ENCODE measurements around the gene CCL28.

Gene CCL28

DNA sequence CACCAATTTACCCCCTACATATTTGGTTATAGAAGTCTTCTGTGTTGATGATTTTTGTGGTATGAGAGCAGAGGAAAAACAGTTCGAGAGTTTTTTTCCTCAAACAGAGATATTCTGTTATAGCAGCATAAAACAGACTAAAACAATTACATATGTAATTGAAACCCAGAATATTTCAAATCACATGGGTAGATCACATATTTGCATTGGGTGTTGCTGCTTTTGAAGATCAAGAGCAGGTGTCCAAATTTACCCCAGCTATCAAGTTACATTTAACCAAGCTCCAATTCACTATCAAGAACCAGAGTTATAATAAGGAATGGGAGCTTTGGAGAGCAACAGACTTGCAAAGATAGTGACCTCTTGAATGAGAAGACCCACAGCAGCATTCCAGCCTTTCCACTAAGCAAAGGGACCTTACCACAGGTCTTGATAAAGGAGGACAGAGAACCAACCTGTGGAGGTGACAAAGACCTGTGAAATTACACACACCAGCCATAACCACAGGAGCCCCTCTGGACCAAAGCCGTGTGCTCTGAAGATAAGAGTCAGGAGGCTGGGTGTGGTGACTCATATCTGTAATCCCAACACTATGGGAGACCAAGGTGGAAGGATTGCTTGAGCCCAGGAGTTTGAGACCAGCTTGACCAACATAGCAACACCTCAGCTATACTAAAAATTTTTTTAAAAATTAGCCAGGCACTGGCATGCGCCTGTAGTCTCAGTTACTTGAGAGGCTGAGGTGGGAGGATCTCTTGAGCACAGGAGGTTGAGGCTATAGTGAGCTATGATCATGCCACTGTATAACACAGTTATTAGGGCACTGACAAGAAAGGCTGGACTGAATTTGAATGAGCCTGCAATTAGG, 4.0 kb upstream of the CCL28 start:
- no peak overlapping the region for H3K4me3 ChIP-seq (ENCODE audit: low read depth, low read length)
- DNase-seq (ENCODE audit: low read depth) = no peak
- TF ChIP-seq MAX (IDR thresholded peaks at IDR 0.05; ENCODE audit: low read depth, low read length) (no peak), POLR2A (IDR thresholded peaks at IDR 0.05; ENCODE audit: extremely low read depth, insufficient read length) (no peak), MYC (IDR thresholded peaks at IDR 0.05; ENCODE audit: low read depth, low read length) (no peak)
- TF ChIP-seq, protein P1, sequence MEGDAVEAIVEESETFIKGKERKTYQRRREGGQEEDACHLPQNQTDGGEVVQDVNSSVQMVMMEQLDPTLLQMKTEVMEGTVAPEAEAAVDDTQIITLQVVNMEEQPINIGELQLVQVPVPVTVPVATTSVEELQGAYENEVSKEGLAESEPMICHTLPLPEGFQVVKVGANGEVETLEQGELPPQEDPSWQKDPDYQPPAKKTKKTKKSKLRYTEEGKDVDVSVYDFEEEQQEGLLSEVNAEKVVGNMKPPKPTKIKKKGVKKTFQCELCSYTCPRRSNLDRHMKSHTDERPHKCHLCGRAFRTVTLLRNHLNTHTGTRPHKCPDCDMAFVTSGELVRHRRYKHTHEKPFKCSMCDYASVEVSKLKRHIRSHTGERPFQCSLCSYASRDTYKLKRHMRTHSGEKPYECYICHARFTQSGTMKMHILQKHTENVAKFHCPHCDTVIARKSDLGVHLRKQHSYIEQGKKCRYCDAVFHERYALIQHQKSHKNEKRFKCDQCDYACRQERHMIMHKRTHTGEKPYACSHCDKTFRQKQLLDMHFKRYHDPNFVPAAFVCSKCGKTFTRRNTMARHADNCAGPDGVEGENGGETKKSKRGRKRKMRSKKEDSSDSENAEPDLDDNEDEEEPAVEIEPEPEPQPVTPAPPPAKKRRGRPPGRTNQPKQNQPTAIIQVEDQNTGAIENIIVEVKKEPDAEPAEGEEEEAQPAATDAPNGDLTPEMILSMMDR (IDR thresholded peaks at IDR 0.05; ENCODE audit: low read depth, low read length) = no peak

GRCh38 chr5:43413966-43414365, 1.8 kb upstream of the CCL28 start:
- no peak overlapping the region for H3K4me3 ChIP-seq (ENCODE audit: low read depth, low read length)
- no peak for TF ChIP-seq POLR2A (IDR thresholded peaks at IDR 0.05; ENCODE audit: extremely low read depth, insufficient read length)
- TF ChIP-seq, protein P1 (IDR thresholded peaks at IDR 0.05; ENCODE audit: low read depth, low read length) = no peak
- no peak for TF ChIP-seq MAX (IDR thresholded peaks at IDR 0.05; ENCODE audit: low read depth, low read length)
- no peak for TF ChIP-seq MYC (IDR thresholded peaks at IDR 0.05; ENCODE audit: low read depth, low read length)
- DNase-seq (ENCODE audit: low read depth) = no peak

- H3K4me3 ChIP-seq (ENCODE audit: low read depth, low read length) = no peak overlapping the region
- DNase-seq (ENCODE audit: low read depth) = no peak
- TF ChIP-seq MAX (IDR thresholded peaks at IDR 0.05; ENCODE audit: low read depth, low read length) (no peak), POLR2A (IDR thresholded peaks at IDR 0.05; ENCODE audit: extremely low read depth, insufficient read length) (no peak), MYC (IDR thresholded peaks at IDR 0.05; ENCODE audit: low read depth, low read length) (no peak)
- TF ChIP-seq, protein P1 (IDR thresholded peaks at IDR 0.05; ENCODE audit: low read depth, low read length) = no peak
Measured at GRCh38 chr5:43412644-43413043, 453 bp upstream of the CCL28 start.

GRCh38 chr5:43411495-43411894, 696 bp downstream of the CCL28 start:
- no peak for TF ChIP-seq POLR2A (IDR thresholded peaks at IDR 0.05; ENCODE audit: extremely low read depth, insufficient read length)
- TF ChIP-seq, protein P1 (IDR thresholded peaks at IDR 0.05; ENCODE audit: low read depth, low read length) = no peak
- TF ChIP-seq MAX (IDR thresholded peaks at IDR 0.05; ENCODE audit: low read depth, low read length) = no peak
- TF ChIP-seq MYC (IDR thresholded peaks at IDR 0.05; ENCODE audit: low read depth, low read length) = no peak
- no peak for DNase-seq (ENCODE audit: low read depth)
- no peak overlapping the region for H3K4me3 ChIP-seq (ENCODE audit: low read depth, low read length)

DNA sequence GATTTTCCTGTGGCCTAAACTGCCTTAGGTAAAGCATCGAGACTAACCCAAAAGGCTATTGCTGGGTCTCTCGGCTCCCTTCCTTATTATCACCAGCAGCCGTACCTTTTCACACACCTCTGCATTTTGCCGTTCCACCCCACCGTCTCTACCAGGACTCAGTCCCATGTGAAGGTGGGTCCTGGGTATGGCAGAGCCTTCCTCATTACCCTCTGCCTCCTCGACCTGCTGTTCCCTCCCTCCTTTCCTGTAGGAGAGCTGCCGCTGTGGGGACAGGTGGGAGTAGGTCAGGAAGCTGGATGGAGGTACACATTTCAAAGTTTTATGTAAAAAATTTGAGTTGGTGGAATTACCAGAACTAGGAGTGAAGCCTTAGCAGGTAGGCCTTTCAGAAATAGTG, 1.8 kb downstream of the CCL28 start:
- DNase-seq (ENCODE audit: low read depth) = no peak
- no peak overlapping the region for H3K4me3 ChIP-seq (ENCODE audit: low read depth, low read length)
- no peak for TF ChIP-seq MAX (IDR thresholded peaks at IDR 0.05; ENCODE audit: low read depth, low read length)
- no peak for TF ChIP-seq POLR2A (IDR thresholded peaks at IDR 0.05; ENCODE audit: extremely low read depth, insufficient read length)
- TF ChIP-seq MYC (IDR thresholded peaks at IDR 0.05; ENCODE audit: low read depth, low read length) = no peak
- TF ChIP-seq, protein P1 (IDR thresholded peaks at IDR 0.05; ENCODE audit: low read depth, low read length) = no peak
